GM21381 (cell line): ENCODE results near the gene FYB1.

Source experiments
- ATAC-seq: cut with Tn5 transposase; IDR thresholded peaks from one replicate; pipeline ENCODE4 v1.9.1; 2021; ENCODE audit warnings: mild to moderate bottlenecking, moderate library complexity; ENCODE audit not compliant: unreplicated experiment

Gene FYB1

DNA sequence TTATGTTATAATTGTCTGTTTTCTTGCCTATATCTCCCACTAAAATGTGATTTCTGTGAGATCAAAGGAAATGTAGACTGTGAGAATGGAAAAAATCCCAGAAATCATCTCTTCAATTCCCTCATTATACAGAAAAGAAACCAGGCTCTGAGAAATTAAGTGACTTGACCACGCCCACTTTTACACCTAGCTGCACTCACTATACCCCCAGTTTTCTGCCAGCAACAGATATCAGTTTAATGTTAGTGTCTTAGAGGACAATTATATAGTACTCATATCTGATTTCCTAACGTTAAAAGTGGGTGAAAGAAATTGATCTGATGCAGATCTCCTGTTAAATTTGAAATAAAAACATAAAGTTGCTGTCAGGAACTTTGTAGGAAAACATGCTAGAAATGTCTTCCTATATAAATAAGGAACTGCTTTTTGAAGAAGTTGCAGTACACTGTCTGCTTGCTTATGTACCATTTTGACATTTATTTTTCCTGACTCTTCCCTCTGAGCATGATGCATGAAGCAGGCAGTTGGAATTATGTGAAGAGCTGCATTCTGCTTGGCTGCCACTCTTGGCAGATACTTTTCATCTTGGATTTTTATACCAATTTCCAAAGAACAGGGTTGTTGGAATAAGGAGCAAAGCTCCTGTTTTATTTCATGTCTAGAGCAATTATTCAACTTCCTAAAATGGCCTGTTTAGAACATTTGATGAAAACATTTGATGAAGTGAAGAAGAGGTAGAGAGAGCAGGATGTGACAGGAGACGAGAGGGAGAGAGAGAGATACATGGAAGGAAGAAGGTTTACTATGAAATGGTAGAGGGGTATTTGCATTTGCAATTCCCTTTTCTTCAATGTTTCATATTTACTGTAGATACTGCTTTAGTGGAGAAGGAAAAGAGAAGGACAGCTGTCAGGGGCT, 87.9 kb downstream of the FYB1 start:
- ATAC-seq: no peak

GRCh38 chr5:39130716-39131115, 88.6 kb downstream of the FYB1 start:
- no peak for ATAC-seq

- no peak for ATAC-seq
Observed at GRCh38 chr5:39121922-39122321, 97.4 kb downstream of the FYB1 start.

DNA sequence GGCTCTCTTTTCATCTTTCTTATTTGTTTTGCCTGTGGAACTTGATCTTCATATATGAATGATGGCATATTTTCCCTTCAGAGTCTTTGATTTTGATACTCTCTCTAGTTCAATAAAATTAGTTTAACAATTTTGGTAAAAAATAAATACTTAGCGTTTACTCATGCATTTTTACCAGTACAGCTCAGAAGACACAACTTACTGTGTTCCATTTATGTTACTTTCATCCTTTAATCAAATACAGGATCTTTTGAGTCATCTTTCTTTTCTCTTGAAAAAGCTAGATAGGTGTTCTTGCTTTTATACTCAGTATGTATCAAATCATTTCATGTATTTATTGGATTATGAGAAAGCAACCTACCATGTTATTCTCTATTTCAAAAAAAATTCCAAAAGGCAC, 98.0 kb downstream of the FYB1 start:
- no peak for ATAC-seq

DNA sequence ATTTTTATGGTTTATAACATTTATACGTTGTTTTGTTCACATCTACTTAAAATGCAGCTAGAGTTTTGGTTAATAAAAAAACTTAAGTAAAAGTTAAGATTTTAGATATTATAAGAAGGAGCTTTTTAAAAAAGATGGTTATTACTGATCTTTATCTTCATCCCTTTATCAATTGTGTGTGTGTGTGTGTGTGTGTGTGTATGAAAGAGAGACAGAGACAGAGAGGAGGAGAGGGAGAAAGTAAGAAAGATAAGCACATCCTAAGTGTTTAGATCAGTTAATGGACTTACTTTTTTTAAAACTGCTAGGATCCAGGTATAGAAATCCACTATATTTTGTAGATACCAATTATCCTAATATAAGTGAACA, 99.3 kb downstream of the FYB1 start:
- ATAC-seq: no peak

GRCh38 chr5:39119404-39120051, 99.8 kb downstream of the FYB1 start:
- no peak for ATAC-seq

- ATAC-seq: no peak
Observed at GRCh38 chr5:39118638-39119037, 100.7 kb downstream of the FYB1 start.

DNA sequence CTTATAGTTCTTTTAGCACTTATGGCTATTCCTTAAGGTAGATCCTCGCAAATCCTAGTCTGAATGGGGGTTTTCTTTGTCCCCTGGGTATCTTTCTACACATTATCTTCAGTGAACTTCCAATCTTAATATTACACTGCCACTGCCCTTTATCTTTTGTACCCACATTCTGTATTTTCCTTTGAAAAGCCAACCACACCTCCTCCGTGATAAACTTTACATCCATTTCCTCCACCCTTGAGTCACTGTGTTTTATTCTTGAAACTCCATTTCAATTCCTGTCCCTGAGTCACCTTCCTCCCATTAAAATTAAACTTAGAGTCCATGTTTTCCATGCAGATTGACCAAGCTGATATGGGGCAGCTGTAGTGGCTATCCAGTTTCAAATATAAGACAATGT, 102.0 kb downstream of the FYB1 start:
- ATAC-seq: no peak

DNA sequence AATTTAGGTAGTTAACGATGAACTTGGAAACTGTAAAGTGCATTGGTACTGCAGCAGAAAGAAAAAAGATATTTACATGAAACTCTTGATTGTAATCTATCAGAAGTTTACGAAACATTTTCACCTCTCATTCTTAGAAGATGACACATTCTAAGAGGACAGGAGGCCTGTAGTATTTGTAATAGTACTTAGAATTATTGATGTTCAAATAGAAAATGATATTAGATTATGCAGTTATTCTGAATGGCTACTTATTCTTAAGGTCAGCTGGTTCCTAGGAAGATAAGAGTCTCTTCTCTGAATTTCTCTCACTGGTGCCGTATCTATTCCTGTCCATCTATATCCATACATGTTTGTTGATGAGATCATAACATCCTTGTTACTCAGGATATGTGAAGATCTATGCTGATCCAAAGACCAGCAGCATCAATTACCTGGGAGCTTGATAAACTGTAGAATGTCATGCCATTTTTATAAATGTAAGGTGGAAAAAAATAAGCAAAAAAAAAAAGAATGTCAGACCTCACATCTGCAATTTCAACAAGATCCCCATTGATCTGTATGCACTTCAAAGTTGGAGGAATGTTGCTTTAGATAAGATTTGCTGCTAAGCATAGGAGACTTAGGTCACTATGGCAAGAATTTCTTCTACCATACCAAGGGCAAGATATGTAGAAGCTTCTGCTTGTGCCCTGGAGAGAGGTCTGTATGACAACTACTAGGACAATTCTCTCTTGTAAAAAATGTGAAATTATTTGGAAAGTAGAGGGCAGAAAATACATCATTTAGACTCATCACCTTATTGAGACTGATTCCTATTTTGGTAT, 102.8 kb downstream of the FYB1 start:
- ATAC-seq: no peak

- ATAC-seq: no peak
Observed at GRCh38 chr5:39115644-39116343, 103.6 kb downstream of the FYB1 start.

GRCh38 chr5:39114155-39114554, 105.2 kb downstream of the FYB1 start:
- no peak for ATAC-seq

- ATAC-seq: no peak
Observed at GRCh38 chr5:39113354-39113953, 105.9 kb downstream of the FYB1 start.

DNA sequence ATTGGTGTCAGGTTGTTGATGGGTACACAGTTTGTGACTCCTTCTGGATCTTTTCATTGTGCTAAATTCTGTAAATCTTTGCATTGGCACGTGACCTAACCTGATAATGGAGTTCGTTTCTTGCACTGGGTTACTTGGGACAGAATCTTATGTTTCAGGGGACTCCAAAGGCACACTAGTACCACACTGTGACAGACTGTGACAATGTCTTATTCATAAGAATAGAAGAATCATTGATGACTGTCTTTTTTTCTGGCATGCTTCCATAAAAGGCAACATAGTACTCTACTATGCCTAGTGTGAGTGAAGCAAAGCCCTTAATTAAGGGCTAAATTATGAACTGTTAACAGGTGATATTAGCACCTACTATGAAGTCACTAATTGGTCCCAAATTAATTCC, 109.8 kb downstream of the FYB1 start:
- no peak for ATAC-seq

GRCh38 chr5:39108987-39109386, 110.4 kb downstream of the FYB1 start:
- no peak for ATAC-seq

DNA sequence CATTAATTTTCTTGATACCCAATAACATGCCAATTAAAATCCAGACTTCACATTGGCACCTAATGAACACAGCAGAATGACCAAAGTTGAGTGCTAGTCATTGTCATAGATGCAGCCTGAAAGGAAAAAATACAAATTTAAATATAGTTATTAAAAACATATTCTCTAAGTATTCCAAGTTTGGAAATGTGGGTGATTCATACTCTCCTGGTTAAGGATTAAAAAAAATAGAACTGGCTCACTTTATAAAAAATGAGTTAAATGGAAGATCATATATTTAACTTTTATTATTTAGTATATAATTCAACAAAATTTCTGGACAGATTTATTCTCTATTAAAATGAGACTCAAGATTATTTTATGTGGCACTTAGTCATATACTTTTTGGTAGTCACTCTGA, 112.0 kb downstream of the FYB1 start:
- no peak for ATAC-seq

- ATAC-seq: no peak
Observed at GRCh38 chr5:39106322-39106721, 113.0 kb downstream of the FYB1 start.

GRCh38 chr5:39104221-39104620, 115.1 kb downstream of the FYB1 start:
- no peak for ATAC-seq

GRCh38 chr5:39102684-39103155, 116.6 kb downstream of the FYB1 start:
- ATAC-seq: no peak

DNA sequence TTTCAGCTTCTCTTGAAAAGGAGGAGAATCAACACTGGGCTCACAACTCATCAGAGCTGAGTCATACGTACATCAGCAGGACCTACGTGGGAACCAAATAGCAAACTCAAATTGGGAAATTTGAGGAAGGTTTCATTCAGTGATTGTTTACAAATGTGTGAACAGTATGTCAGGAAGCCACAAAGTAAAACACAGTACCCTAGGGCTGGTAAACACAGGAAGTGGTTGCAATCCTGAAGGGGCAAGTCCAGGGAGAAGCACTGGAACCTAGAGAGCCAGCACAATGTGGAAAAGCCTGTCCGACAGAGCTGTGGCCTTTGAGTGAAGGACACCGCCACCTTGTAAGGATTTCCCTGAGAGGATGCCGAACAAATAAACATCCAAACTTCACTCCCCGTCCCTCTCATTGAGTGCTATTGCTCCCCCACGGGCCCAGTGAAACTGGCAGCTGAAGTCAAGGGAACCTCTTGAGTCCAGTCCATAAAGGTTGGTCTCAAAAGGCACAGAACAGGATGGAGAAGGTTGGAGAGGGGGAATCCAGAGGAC, 118.4 kb downstream of the FYB1 start:
- no peak for ATAC-seq

GRCh38 chr5:39100301-39100850, 119.0 kb downstream of the FYB1 start:
- no peak for ATAC-seq
